SU-DHL-6 (cell line): ENCODE results near the gene GNAO1.

Experiments
- H2AFZ ChIP-seq: fragments of 200-600 bp; sonication (generic); 2 replicates; pipeline ENCODE4 v1.6.1; 2014; ENCODE audit warnings: low read depth, mild to moderate bottlenecking, moderate library complexity, mixed read lengths, antibody characterized with exemption, low read length; ENCODE audit not compliant: severe bottlenecking
- H3F3A ChIP-seq: fragments of 200-600 bp; shearing (Covaris generic); 2 replicates; pipeline ENCODE4 v1.6.0; 2016; ENCODE audit warnings: antibody characterized with exemption, mild to moderate bottlenecking; ENCODE audit not compliant: insufficient read depth
- H3K27ac ChIP-seq: fragments of 200-600 bp; sonication (generic); 2 replicates; pipeline ENCODE4 v1.5.1; 2016; ENCODE audit warnings: low read depth, mild to moderate bottlenecking, low read length, moderate library complexity, mixed read lengths
- H3K27me3 ChIP-seq: fragments of 200-600 bp; sonication (generic), shearing (Covaris generic); 2 replicates; pipeline ENCODE4 v1.6.0; 2014; ENCODE audit warnings: mild to moderate bottlenecking, low read length
- H3K36me3 ChIP-seq: fragments of 200-600 bp; sonication (generic); 2 replicates; pipeline ENCODE4 v1.6.1; 2014; ENCODE audit warnings: mild to moderate bottlenecking, low read length, mixed read lengths
- H3K4me2 ChIP-seq: fragments of 300-600, 200-600 bp; shearing (Covaris generic), sonication (generic); 2 replicates; pipeline ENCODE4 v1.6.0; 2014; ENCODE audit warnings: low read length, low read depth, mild to moderate bottlenecking; ENCODE audit not compliant: poor library complexity, severe bottlenecking
- H3K4me3 ChIP-seq: fragments of 200-600 bp; sonication (generic); 2 replicates; pipeline ENCODE4 v1.5.1; 2014; ENCODE audit warnings: antibody characterized with exemption, low read length, mild to moderate bottlenecking, mixed read lengths; ENCODE audit not compliant: insufficient read depth, poor library complexity, severe bottlenecking
- H3K79me2 ChIP-seq: fragments of 200-600 bp; sonication (generic); 2 replicates; pipeline ENCODE4 v1.6.1; 2014; ENCODE audit warnings: mild to moderate bottlenecking, low read length, moderate library complexity; ENCODE audit not compliant: insufficient read depth
- H3K9ac ChIP-seq: fragments of 200-600 bp; sonication (generic); 2 replicates; pipeline ENCODE4 v1.7.0; 2014; ENCODE audit warnings: mild to moderate bottlenecking, low read length
- H3K9me2 ChIP-seq: fragments of 200-600 bp; sonication (generic); replicated peaks from 2 replicates; pipeline ENCODE4 v1.6.1; 2014; ENCODE audit warnings: low read length; ENCODE audit not compliant: insufficient read depth
- H3K9me3 ChIP-seq: fragments of 200-600 bp; sonication (generic); 2 replicates; pipeline ENCODE4 v1.6.1; 2014; ENCODE audit warnings: low read length, mixed read lengths; ENCODE audit not compliant: insufficient read depth
- H4K20me1 ChIP-seq: fragments of 200-600 bp; sonication (generic); 2 replicates; pipeline ENCODE4 v1.6.1; 2014; ENCODE audit warnings: low read depth, mild to moderate bottlenecking, antibody characterized with exemption, low read length, moderate library complexity, mixed read lengths
- CTCF ChIP-seq: fragments of 200-600 bp; sonication (generic); IDR thresholded peaks from one replicate; pipeline ENCODE4 v1.5.1; 2017; ENCODE audit warnings: antibody characterized with exemption, mild to moderate bottlenecking, low read length, moderate library complexity; ENCODE audit not compliant: insufficient read depth, poor library complexity, severe bottlenecking
- EZH2phosphoT487 ChIP-seq: fragments of 200-600 bp; sonication (generic), shearing (Covaris generic); conservative IDR thresholded peaks from 2 replicates; pipeline ENCODE4 v1.6.1; 2018; ENCODE audit warnings: mild to moderate bottlenecking, antibody characterized with exemption, low read length, moderate library complexity, mixed read lengths

The GNAO1 gene

DNA sequence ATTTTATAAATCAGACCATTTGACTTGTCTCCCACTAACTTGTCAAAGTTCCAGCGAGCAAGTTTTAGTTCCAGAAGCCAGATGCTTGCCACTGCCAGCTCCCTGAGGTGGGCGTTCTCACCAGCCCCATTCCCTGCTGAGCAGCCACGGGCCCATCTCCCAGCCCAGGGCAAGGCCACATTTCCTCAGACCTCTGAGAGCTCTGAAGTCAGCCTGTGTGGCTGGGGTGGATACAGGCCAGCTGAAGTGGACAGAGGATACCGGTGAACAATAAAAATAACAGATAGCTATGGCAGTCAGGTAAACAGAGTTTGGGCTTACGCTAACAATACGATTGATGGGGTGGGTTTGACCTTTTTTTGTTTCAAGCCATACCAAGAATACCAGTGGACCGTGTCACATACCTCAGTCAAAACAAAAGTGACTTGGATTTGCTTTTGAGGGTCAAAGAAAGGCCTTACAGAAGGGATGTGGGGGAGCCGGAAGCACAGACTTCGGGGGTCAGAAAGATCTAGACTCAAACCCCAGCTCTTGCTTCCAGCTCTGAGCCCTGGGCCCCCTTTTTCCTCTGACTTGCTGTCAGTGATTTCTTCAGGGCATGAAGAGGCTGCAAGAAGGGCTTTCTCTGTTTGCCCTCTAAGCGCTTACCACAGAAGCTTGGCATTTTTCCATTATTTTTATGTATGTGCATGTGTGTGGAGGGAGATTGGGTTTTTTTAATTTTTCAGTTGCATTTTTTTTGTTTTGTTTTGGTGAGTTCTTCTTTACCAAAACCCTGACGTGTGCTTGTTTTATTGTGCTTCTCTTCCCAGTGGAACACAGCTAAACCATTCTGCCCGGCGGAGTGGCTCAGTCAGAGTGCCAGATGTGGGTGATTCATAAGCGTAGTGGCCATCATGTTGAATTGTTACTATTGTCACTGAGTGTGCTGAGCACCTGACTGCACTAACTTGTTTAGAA is 109.9 kb downstream of the GNAO1 start:
- no peaks in the 10 kb centered on the region for H3F3A ChIP-seq
- no peaks in the 10 kb centered on the region for H3K79me2 ChIP-seq
- H3K9ac ChIP-seq, result no peak overlapping the region
- H3K4me3 ChIP-seq, result no peak overlapping the region
- no peak overlapping the region for H3K27ac ChIP-seq
- no peaks in the 10 kb centered on the region for H3K36me3 ChIP-seq
- no peak overlapping the region for H2AFZ ChIP-seq
- H4K20me1 ChIP-seq, result no peaks in the 10 kb centered on the region
- TF ChIP-seq EZH2phosphoT487 (no peak), CTCF (no peak)
- H3K9me2 ChIP-seq, result no peaks in the 10 kb centered on the region
- no peak overlapping the region for H3K4me2 ChIP-seq
- no peaks in the 10 kb centered on the region for H3K9me3 ChIP-seq
- H3K27me3 ChIP-seq, result no peaks in the 10 kb centered on the region

DNA sequence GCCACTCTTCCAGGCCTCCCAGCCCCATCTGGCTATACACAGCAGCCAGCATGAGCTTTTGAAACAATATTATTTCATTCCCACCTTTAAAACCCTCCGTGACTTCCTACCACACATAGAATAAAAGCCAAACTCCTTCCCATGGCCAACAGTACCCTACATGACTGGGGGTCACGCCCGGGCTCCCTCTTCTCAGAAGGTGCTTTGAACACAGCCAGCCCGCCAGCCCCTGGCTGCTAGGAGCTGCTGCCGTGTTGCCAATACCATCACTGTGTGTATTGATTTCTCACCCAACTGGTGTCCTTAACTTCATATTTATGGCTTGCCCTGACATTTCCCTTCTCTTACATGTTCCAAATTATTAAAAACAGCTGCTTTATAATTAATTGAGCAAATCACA is 111.2 kb downstream of the GNAO1 start:
- H3K4me2 ChIP-seq, result no peak overlapping the region
- no peaks in the 10 kb centered on the region for H3F3A ChIP-seq
- no peaks in the 10 kb centered on the region for H3K79me2 ChIP-seq
- H4K20me1 ChIP-seq, result no peaks in the 10 kb centered on the region
- no peaks in the 10 kb centered on the region for H3K27me3 ChIP-seq
- no peak overlapping the region for H3K27ac ChIP-seq
- no peaks in the 10 kb centered on the region for H3K9me3 ChIP-seq
- H3K9ac ChIP-seq, result no peak overlapping the region
- TF ChIP-seq CTCF (no peak), EZH2phosphoT487 (no peak)
- no peak overlapping the region for H3K4me3 ChIP-seq
- H3K9me2 ChIP-seq, result no peaks in the 10 kb centered on the region
- H2AFZ ChIP-seq, result no peak overlapping the region
- H3K36me3 ChIP-seq, result no peaks in the 10 kb centered on the region

- Histone ChIP-seq H3K4me3 (no peak overlapping the region), H3K27ac (no peak overlapping the region), H3K4me2 (no peak overlapping the region), H3F3A (no peaks in the 10 kb centered on the region), H3K79me2 (no peaks in the 10 kb centered on the region), H3K9me2 (no peaks in the 10 kb centered on the region), H3K36me3 (no peaks in the 10 kb centered on the region), H3K9ac (no peak overlapping the region), H3K9me3 (no peaks in the 10 kb centered on the region), H4K20me1 (no peaks in the 10 kb centered on the region), H2AFZ (no peak overlapping the region), H3K27me3 (no peaks in the 10 kb centered on the region)
- no peak for TF ChIP-seq EZH2phosphoT487
- no peak for TF ChIP-seq CTCF
Measured at GRCh38 chr16:56303066-56303715, 111.9 kb downstream of the GNAO1 start.
